Effector CD8-positive, alpha-beta T cell (primary cell): ENCODE measurements around the gene SEC61A2.

ENCODE experiments used
- DNase-seq: peaks from one replicate; lab custom pipeline; 2025; lab: John Stamatoyannopoulos, UW

SEC61A2 gene

GRCh38 chr10:12196531-12197211 lies 67.2 kb downstream of the SEC61A2 start:
- DNase-seq, result no peak

GRCh38 chr10:12198156-12198555 lies 68.7 kb downstream of the SEC61A2 start:
- no peak for DNase-seq

- no peak for DNase-seq
Observed at GRCh38 chr10:12200850-12201249, 71.4 kb downstream of the SEC61A2 start.

GRCh38 chr10:12201543-12201942 lies 72.1 kb downstream of the SEC61A2 start:
- DNase-seq, result no peak

GRCh38 chr10:12202226-12202625 lies 72.7 kb downstream of the SEC61A2 start:
- DNase-seq, result no peak

GRCh38 chr10:12205082-12205481 lies 75.6 kb downstream of the SEC61A2 start:
- no peak for DNase-seq

- no peak for DNase-seq
Observed at GRCh38 chr10:12207114-12207513, 77.6 kb downstream of the SEC61A2 start.

- DNase-seq, result no peak
Observed at GRCh38 chr10:12208460-12208859, 79.0 kb downstream of the SEC61A2 start.

GRCh38 chr10:12212454-12212853 lies 83.0 kb downstream of the SEC61A2 start:
- DNase-seq, result no peak

- DNase-seq, result no peak
Observed at GRCh38 chr10:12213621-12214020, 84.1 kb downstream of the SEC61A2 start.

GRCh38 chr10:12214093-12214492 lies 84.6 kb downstream of the SEC61A2 start:
- DNase-seq, result no peak

GRCh38 chr10:12214763-12215218 lies 85.3 kb downstream of the SEC61A2 start:
- peak; percentile 9 for DNase-seq
